GM12891 (cell line): ENCODE measurements around the gene CPVL.

Experiments
- POLR2A ChIP-seq: IDR thresholded peaks from 2 replicates; pipeline ENCODE4 v1.6.1; 2011; ENCODE audit warnings: low read depth, low read length, control low read depth
- POLR2AphosphoS5 ChIP-seq: IDR thresholded peaks from 2 replicates; pipeline ENCODE4 v1.6.1; 2011; ENCODE audit warnings: low read depth, low read length, control low read depth

DNA sequence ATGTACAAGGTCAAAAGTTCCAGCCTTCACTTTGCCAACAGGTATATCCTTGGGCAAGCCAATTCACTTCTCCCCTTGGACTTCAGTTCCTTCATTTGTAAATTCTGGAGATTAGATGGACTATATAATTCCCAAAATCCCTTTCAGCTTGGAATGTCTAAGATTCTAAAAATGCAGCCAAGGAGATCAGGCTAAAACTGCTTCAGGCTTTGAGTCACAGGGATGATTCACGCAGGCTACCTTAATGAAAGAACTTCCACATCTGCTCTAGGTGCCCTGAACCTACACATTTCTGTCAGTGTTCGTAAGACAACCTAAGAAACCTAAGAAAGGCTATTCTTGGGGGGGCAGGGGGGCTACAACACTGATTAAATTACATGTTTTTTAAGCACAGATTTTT is 7.1 kb downstream of the CPVL start:
- TF ChIP-seq POLR2A (no peak), POLR2AphosphoS5 (no peak)
